Left ventricle myocardium inferior (tissue), 1 donor: ENCODE measurements around the gene MYO18A. TPM values are rescaled to one million over a fixed set of nuclear protein-coding genes. Genes with fewer than 3 reads are reported as not detected.

ENCODE experiments used
- DNase-seq: peaks from one replicate; pipeline ENCODE4 v3.0.0-alpha.2; 2020
- H3K27ac ChIP-seq: fragments of 200-600 bp; replicated peaks from 2 replicates; pipeline ENCODE4 v1.8.0; 2021
- H3K27me3 ChIP-seq: fragments of 200-600 bp; 2 replicates; pipeline ENCODE4 v1.8.0; 2021; ENCODE audit warnings: low read depth
- H3K36me3 ChIP-seq: fragments of 200-600 bp; 2 replicates; pipeline ENCODE4 v1.8.0; 2021
- H3K4me1 ChIP-seq: fragments of 200-600 bp; 2 replicates; pipeline ENCODE4 v1.8.0; 2021
- H3K4me3 ChIP-seq: fragments of 200-600 bp; 2 replicates; pipeline ENCODE4 v1.8.0; 2021; ENCODE audit warnings: mild to moderate bottlenecking, moderate library complexity
- H3K9me3 ChIP-seq: fragments of 200-600 bp; replicated peaks from 2 replicates; pipeline ENCODE4 v1.8.0; 2021
- CTCF ChIP-seq: fragments of 200-600 bp; IDR thresholded peaks from 2 replicates; pipeline ENCODE4 v1.8.0; 2021; ENCODE audit warnings: antibody characterized with exemption, mild to moderate bottlenecking, borderline replicate concordance
- intact Hi-C: fragments of 100-400 bp; cut with micrococcal nuclease; formaldehyde crosslinking; loops from one replicate; pipeline ENCODE4 v1.11.0; 2022
- total RNA-seq: library from RNA; stranded (reverse); fragmentation: NEBNext Ultra II Directional; extraction: Animal tissue kit (Norgen Biotek cat#: 25700); gene quantifications from one replicate; pipeline ENCODE4 v1.2.1, GENCODE V29; 2021
- donor health status: DM: no; HTN: yes; CAD: no; lungs with severe emphysema.

The MYO18A gene
- total RNA-seq, 1 donor from 2014 or later: 397 TPM

GRCh38 chr17:29021226-29021625, 159.0 kb downstream of the MYO18A start:
- TF ChIP-seq CTCF: no peak
- Histone ChIP-seq H3K9me3 (no peaks in the 10 kb centered on the region), H3K4me3 (no peak overlapping the region), H3K27me3 (peaks cover 80% of the 10 kb centered on the region), H3K36me3 (no peaks in the 10 kb centered on the region), H3K27ac (no peak overlapping the region), H3K4me1 (peaks cover 10% of the 10 kb centered on the region)
- intact Hi-C loops: no loop called here
- DNase-seq: no peak

Other genes with a start within 250 kb of the MYO18A start
- 17.2 TPM for gene PHF12, start 228.9 kb downstream of the MYO18A start, total RNA-seq
- not detected for gene SEZ6, start 174.4 kb downstream of the MYO18A start, total RNA-seq
- 0.60 TPM for gene PIPOX, start 137.3 kb downstream of the MYO18A start, total RNA-seq
- not detected for gene CRYBA1, start 66.5 kb upstream of the MYO18A start, total RNA-seq
- 40.5 TPM for gene NUFIP2, start 113.8 kb upstream of the MYO18A start, total RNA-seq
- gene TAOK1, start 210.0 kb upstream of the MYO18A start, total RNA-seq: 50.7 TPM